Osteoblast (primary cell): Measurements from ENCODE around the gene SP2. TPM values are rescaled to one million over a fixed set of nuclear protein-coding genes. Genes with fewer than 3 reads are reported as not detected.
A peak's percentile ranks its signal among the peaks of the same experiment; 100 is the strongest.

ENCODE experiments used
- DNase-seq: peaks from one replicate; pipeline ENCODE4 v3.0.0; 2011; ENCODE audit warnings: low spot score, mixed read lengths; ENCODE audit not compliant: insufficient read length; ENCODE audit errors: missing footprints
- H2AFZ ChIP-seq: 2 replicates; pipeline ENCODE4 v1.6.0; 2011; ENCODE audit warnings: mild to moderate bottlenecking, low read length
- H3K27ac ChIP-seq: 2 replicates; pipeline ENCODE4 v1.5.1; 2011; ENCODE audit warnings: mild to moderate bottlenecking, low read depth, low read length, moderate library complexity
- H3K27me3 ChIP-seq: 2 replicates; pipeline ENCODE4 v1.6.0; 2012; ENCODE audit warnings: mild to moderate bottlenecking, control low read depth, inconsistent platforms, low read length, moderate library complexity; ENCODE audit not compliant: insufficient read depth
- H3K36me3 ChIP-seq: 2 replicates; pipeline ENCODE4 v1.5.1; 2011; ENCODE audit warnings: mild to moderate bottlenecking, low read length, control low read depth, moderate library complexity; ENCODE audit not compliant: insufficient read depth
- H3K4me1 ChIP-seq: 2 replicates; pipeline ENCODE4 v1.5.1; 2011; ENCODE audit warnings: mild to moderate bottlenecking, low read length, control low read depth, moderate library complexity; ENCODE audit not compliant: insufficient read depth
- H3K4me2 ChIP-seq: 2 replicates; pipeline ENCODE4 v1.6.0; 2011; ENCODE audit warnings: mild to moderate bottlenecking, low read length; ENCODE audit not compliant: insufficient read depth
- H3K4me3 ChIP-seq: fragments of 200-600 bp; sonication (generic); 3 replicates; pipeline ENCODE4 v1.5.1; 2012; ENCODE audit warnings: mild to moderate bottlenecking, low read length, inconsistent platforms; ENCODE audit not compliant: insufficient read depth
- H3K79me2 ChIP-seq: 2 replicates; pipeline ENCODE4 v1.6.0; 2012; ENCODE audit warnings: mild to moderate bottlenecking, low read length, control low read depth, inconsistent platforms; ENCODE audit not compliant: insufficient read depth
- H3K9me3 ChIP-seq: 2 replicates; pipeline ENCODE4 v1.5.1; 2011; ENCODE audit warnings: low read depth, low read length, control low read depth
- H4K20me1 ChIP-seq: 2 replicates; pipeline ENCODE4 v1.6.0; 2012; ENCODE audit warnings: mild to moderate bottlenecking, low read length, control low read depth; ENCODE audit not compliant: insufficient read depth
- CTCF ChIP-seq: IDR thresholded peaks from 2 replicates; pipeline ENCODE4 v1.5.1; 2011; ENCODE audit warnings: mild to moderate bottlenecking, low read depth, low read length, moderate library complexity; ENCODE audit errors: extremely low read depth
- total RNA-seq: library from RNA; depleted of rRNA; stranded (reverse); fragments of >200 nt; gene quantifications from 2 replicates; pipeline ENCODE4 v1.2.3, GENCODE V29; 2012

Gene SP2
- total RNA-seq, 1 donor, result 2.5 TPM

- Histone ChIP-seq H4K20me1 (no peaks in the 10 kb centered on the region), H3K27ac (peak overlapping the region; percentile 65), H3K4me3 (peak overlapping the region; percentile 84), H3K9me3 (no peaks in the 10 kb centered on the region), H3K79me2 (peaks cover 39% of the 10 kb centered on the region), H3K27me3 (no peaks in the 10 kb centered on the region), H3K36me3 (no peaks in the 10 kb centered on the region), H3K4me1 (peaks cover 24% of the 10 kb centered on the region), H2AFZ (peak overlapping the region; percentile 87), H3K4me2 (peak overlapping the region; percentile 93)
- peak; percentile 12 for TF ChIP-seq CTCF
- DNase-seq, result no peak
Observed at GRCh38 chr17:47894498-47895346, 1.3 kb upstream of the SP2 start.

GRCh38 chr17:47895347-47895855 lies 635 bp upstream of the SP2 start:
- no peak for TF ChIP-seq CTCF
- H3K4me2 ChIP-seq, result peak overlapping the region; percentile 93
- no peaks in the 10 kb centered on the region for H3K27me3 ChIP-seq
- H3K9me3 ChIP-seq, result no peaks in the 10 kb centered on the region
- H2AFZ ChIP-seq, result peak overlapping the region; percentile 87
- H3K4me3 ChIP-seq, result peak overlapping the region; percentile 84
- no peaks in the 10 kb centered on the region for H3K36me3 ChIP-seq
- peak overlapping the region; percentile 65 for H3K27ac ChIP-seq
- H4K20me1 ChIP-seq, result no peaks in the 10 kb centered on the region
- H3K79me2 ChIP-seq, result peaks cover 41% of the 10 kb centered on the region
- peaks cover 30% of the 10 kb centered on the region for H3K4me1 ChIP-seq
- DNase-seq, result no peak

- H3K36me3 ChIP-seq, result no peaks in the 10 kb centered on the region
- no peaks in the 10 kb centered on the region for H3K9me3 ChIP-seq
- peaks cover 49% of the 10 kb centered on the region for H3K79me2 ChIP-seq
- H3K27me3 ChIP-seq, result no peaks in the 10 kb centered on the region
- no peaks in the 10 kb centered on the region for H4K20me1 ChIP-seq
- peak overlapping the region; percentile 88 for H3K4me2 ChIP-seq
- peak overlapping the region; percentile 90 for H3K27ac ChIP-seq
- H2AFZ ChIP-seq, result peak overlapping the region; percentile 75
- no peak for TF ChIP-seq CTCF
- DNase-seq, result no peak
- H3K4me1 ChIP-seq, result peaks cover 39% of the 10 kb centered on the region
- H3K4me3 ChIP-seq, result peak overlapping the region; percentile 86
Observed at GRCh38 chr17:47896672-47897490, 845 bp downstream of the SP2 start.
